Effector memory CD4-positive, alpha-beta T cell (primary cell): ENCODE data around the gene COMMD1.
"Not testable (repeated sequence)": the region's sequence is repeated elsewhere in the genome, so short reads cannot be mapped to it uniquely, and the experiment has no call there.

ENCODE experiments used
- DNase-seq, 3 donors: peaks; one replicate each; pipeline ENCODE4 v3.0.0-alpha.2; 2020
- H3K27ac ChIP-seq: 2 replicates; pipeline ENCODE4 v1.7.0; 2013; ENCODE audit warnings: mild to moderate bottlenecking, low read length, moderate library complexity; ENCODE audit not compliant: insufficient read depth, poor library complexity, severe bottlenecking
- H3K27me3 ChIP-seq: replicated peaks from 2 replicates; pipeline ENCODE4 v1.7.0; 2013; ENCODE audit warnings: mild to moderate bottlenecking, low read length; ENCODE audit not compliant: insufficient read depth, control insufficient read depth, poor library complexity, severe bottlenecking
- H3K36me3 ChIP-seq: 2 replicates; pipeline ENCODE4 v1.7.0; 2013; ENCODE audit warnings: mild to moderate bottlenecking, low read length, moderate library complexity; ENCODE audit not compliant: control insufficient read depth, insufficient read depth
- H3K4me1 ChIP-seq: 2 replicates; pipeline ENCODE4 v1.7.0; 2013; ENCODE audit warnings: low read length, mild to moderate bottlenecking; ENCODE audit not compliant: control insufficient read depth, insufficient read depth, poor library complexity, severe bottlenecking
- H3K4me3 ChIP-seq: 2 replicates; pipeline ENCODE4 v1.7.0; 2013; ENCODE audit warnings: low read length, low read depth, mild to moderate bottlenecking; ENCODE audit not compliant: insufficient read depth, poor library complexity, severe bottlenecking
- H3K9me3 ChIP-seq: 2 replicates; pipeline ENCODE4 v1.7.0; 2013; ENCODE audit warnings: mild to moderate bottlenecking, low read length, moderate library complexity; ENCODE audit not compliant: control insufficient read depth

Gene COMMD1

DNA sequence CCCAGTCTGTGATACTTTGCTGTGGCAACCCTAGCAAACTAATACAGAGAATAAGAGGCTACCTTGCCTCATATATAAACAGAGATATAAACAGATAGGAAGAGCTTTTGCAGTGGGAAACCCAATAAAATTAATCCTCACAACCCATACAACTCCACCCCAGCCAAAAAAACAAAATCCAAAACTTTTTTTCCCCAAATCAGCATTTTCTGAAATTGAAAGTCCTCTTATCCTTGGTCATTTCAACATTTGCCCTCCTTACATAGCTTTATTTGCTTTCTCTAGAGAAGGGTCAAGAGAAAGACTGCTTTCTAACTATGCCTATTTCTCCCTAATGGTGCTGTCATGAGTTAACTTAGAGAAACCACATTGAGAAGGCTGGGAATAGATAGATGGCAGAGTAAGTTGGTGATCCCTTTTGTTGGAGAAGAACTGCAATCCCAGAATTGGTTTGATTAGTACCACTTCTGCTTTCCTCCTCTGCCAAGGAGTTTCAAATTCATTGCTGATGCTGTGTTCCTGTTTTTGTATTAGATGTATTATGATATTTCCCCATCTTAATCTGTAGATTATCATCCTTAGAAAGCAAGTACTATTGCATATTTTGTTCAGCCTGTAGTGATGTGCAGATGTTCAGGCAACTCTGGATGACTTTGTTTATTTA, 214.0 kb downstream of the COMMD1 start:
- Histone ChIP-seq H3K27me3 (no peaks in the 10 kb centered on the region), H3K27ac (no peak overlapping the region), H3K4me1 (no peaks in the 10 kb centered on the region), H3K4me3 (no peak overlapping the region), H3K36me3 (no peaks in the 10 kb centered on the region), H3K9me3 (no peaks in the 10 kb centered on the region)
- DNase-seq = no peak

DNA sequence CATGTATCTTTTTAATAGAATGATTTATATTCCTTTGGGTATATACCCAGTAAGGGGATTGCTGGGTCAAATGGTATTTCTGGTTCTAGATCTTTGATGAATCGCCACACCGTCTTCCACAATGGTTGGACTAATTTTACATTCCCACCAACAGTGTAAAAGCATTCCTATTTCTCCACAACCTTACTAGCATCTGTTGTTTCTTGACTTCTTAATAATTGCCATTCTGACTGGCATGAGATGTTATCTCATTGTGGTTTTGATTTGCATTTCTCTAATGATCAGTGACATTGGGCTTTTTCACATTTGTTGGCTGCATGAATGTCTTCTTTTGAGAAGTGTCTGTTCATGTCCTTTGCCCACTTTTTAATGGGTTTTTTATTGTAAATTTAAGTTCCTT, 220.8 kb downstream of the COMMD1 start:
- not testable (repeated sequence) for H3K27ac ChIP-seq, H3K4me3 ChIP-seq, H3K9me3 ChIP-seq, DNase-seq, H3K4me1 ChIP-seq, H3K36me3 ChIP-seq, H3K27me3 ChIP-seq

GRCh38 chr2:62133320-62133823, 227.9 kb downstream of the COMMD1 start:
- Histone ChIP-seq H3K9me3 (no peaks in the 10 kb centered on the region), H3K4me1 (no peaks in the 10 kb centered on the region), H3K4me3 (no peak overlapping the region), H3K27ac (no peak overlapping the region), H3K36me3 (peaks cover 8% of the 10 kb centered on the region), H3K27me3 (no peaks in the 10 kb centered on the region)
- DNase-seq = no peak

GRCh38 chr2:62136956-62137830, 231.7 kb downstream of the COMMD1 start:
- no peak overlapping the region for H3K4me3 ChIP-seq
- H3K27ac ChIP-seq = no peak overlapping the region
- DNase-seq = no peak

DNA sequence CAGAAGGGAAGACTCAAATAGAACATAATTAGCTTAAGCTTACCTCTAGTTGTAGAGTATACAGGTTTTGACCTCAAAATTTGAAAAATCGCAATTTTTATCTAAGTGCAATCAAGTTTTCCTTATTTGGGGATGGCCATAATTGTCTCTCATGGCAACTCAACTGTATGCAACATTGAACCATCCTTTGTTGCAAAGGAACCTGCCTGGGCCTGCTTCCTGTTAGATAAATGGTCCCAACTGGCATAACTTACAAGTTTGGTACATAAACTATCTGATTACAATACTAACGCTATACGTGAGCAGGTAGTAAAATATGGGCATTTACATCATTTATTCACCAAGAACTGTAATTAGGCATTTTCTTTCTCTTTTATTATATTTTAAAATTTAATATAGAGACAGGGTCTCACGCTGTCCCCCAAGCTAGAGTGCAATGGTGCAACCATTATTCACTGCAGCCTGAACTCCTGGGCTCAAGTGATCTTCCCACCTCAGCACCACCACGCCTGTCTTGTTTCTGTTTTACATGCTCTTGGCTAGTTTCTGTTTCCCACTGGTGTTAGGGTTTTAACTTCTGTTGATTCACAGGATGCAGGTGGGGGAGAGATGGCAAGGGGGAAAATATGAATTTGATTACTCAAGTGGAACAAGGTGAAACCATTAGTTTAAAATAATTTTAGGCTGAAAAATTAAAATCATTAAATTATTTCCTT, 235.1 kb downstream of the COMMD1 start:
- Histone ChIP-seq H3K27ac (no peak overlapping the region), H3K4me1 (no peaks in the 10 kb centered on the region), H3K27me3 (no peaks in the 10 kb centered on the region), H3K4me3 (no peak overlapping the region), H3K9me3 (no peaks in the 10 kb centered on the region), H3K36me3 (peaks cover 8% of the 10 kb centered on the region)
- no peak for DNase-seq

More at GRCh38 chr2:62136956-62137830, 231.7 kb downstream of the COMMD1 start:
- no peaks in the 10 kb centered on the region for H3K9me3 ChIP-seq
- peaks cover 8% of the 10 kb centered on the region for H3K36me3 ChIP-seq
- no peaks in the 10 kb centered on the region for H3K27me3 ChIP-seq
- no peaks in the 10 kb centered on the region for H3K4me1 ChIP-seq

GRCh38 chr2:62141142-62141740, 235.8 kb downstream of the COMMD1 start:
- no peak for DNase-seq
- H3K9me3 ChIP-seq = no peaks in the 10 kb centered on the region
- H3K4me3 ChIP-seq = no peak overlapping the region
- no peaks in the 10 kb centered on the region for H3K27me3 ChIP-seq
- no peaks in the 10 kb centered on the region for H3K4me1 ChIP-seq
- peaks cover 2% of the 10 kb centered on the region for H3K36me3 ChIP-seq
- H3K27ac ChIP-seq = no peak overlapping the region

GRCh38 chr2:62142054-62142453, 236.6 kb downstream of the COMMD1 start:
- no peak for DNase-seq
- Histone ChIP-seq H3K27me3 (no peaks in the 10 kb centered on the region), H3K36me3 (no peaks in the 10 kb centered on the region), H3K27ac (no peak overlapping the region), H3K9me3 (no peaks in the 10 kb centered on the region), H3K4me1 (no peaks in the 10 kb centered on the region), H3K4me3 (no peak overlapping the region)

DNA sequence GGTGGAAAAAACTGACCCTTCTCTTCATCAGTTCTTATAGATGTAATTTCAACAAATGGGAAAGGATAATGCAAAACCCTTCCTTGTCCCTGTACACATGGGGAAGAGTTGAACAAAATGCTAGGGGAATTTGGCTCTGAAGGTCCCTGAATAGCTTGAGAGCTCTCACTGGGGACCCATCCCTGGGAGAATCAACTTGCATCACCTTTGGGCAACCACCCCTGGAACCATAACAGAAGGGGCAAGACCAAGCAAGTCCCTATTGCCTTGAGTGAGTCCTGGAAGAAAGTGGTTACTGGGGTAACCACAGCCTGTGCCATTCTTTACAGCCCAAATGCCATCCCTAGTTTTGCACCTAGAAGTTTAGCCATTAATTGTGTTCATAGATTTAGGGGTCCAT, 238.2 kb downstream of the COMMD1 start:
- H3K27ac ChIP-seq = no peak overlapping the region
- H3K4me3 ChIP-seq = no peak overlapping the region
- DNase-seq = no peak
- H3K4me1 ChIP-seq = no peaks in the 10 kb centered on the region
- H3K27me3 ChIP-seq = no peaks in the 10 kb centered on the region
- H3K9me3 ChIP-seq = no peaks in the 10 kb centered on the region
- H3K36me3 ChIP-seq = no peaks in the 10 kb centered on the region

GRCh38 chr2:62144689-62145477, 239.4 kb downstream of the COMMD1 start:
- H3K36me3 ChIP-seq = no peaks in the 10 kb centered on the region
- DNase-seq = no peak
- no peaks in the 10 kb centered on the region for H3K27me3 ChIP-seq
- H3K4me1 ChIP-seq = no peaks in the 10 kb centered on the region
- no peak overlapping the region for H3K4me3 ChIP-seq
- no peaks in the 10 kb centered on the region for H3K9me3 ChIP-seq
- H3K27ac ChIP-seq = no peak overlapping the region
